LNCAP (cell line): ENCODE data around the gene IQCF6.

Experiments
- CTCF ChIP-seq: fragments of 450-650 bp; IDR thresholded peaks from 2 replicates; pipeline ENCODE4 v1.5.1; 2017; ENCODE audit warnings: mild to moderate bottlenecking

IQCF6 gene

GRCh38 chr3:51813539-51813938, 34.5 kb upstream of the IQCF6 start:
- TF ChIP-seq CTCF = no peak

DNA sequence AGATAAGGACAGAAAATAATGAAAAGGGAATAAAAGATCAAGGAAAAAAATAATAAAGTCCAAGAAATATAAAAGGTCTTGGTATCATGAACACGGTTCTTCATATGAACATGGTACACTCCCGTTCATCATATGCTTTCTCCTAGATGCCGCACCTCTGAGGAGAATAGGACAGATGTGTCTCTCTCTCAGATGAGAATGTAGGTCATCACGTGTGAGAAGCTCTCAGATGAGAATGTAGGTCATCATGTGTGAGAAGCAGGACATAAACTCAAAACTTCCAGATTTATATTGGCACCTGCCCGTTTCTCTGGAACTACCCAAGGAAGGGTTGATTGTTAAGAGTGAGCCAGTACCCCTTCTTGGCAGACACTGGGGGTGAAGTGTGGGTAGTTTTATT, 29.9 kb upstream of the IQCF6 start:
- TF ChIP-seq CTCF = no peak

DNA sequence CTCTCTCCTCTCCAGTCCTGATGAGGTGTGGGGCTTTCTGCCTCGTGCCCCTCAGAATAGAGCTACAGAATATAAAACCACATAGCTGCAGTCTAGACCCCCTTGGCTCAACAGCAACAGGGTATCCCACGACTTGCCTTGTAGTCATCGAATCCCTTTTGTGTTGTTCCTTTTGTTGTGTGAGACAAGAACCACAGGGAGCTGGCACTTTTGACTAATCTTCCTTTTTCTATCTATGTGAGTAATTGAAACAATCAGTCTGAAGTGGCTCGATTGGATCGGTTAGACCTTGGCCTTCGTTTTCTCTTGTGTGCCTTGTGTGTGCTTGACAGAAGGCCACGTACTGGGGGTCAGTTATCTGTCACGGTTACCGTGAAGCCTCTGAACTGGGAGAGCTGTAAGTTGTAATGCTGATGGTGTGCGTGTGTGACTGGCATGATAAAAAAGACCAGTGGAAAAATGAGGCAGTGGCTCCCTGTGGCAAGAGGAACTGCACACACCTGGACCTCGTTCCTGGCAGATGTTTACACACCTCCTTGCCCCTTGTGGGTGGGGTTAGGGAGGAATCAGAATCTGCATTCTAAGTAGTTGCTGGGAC, 23.2 kb upstream of the IQCF6 start:
- no peak for TF ChIP-seq CTCF

- TF ChIP-seq CTCF = no peak
Measured at GRCh38 chr3:51800750-51801125, 21.7 kb upstream of the IQCF6 start.

- TF ChIP-seq CTCF = peak; percentile 90
Measured at GRCh38 chr3:51799879-51800749, 21.1 kb upstream of the IQCF6 start.

GRCh38 chr3:51798411-51798963, 19.4 kb upstream of the IQCF6 start:
- TF ChIP-seq CTCF = no peak

DNA sequence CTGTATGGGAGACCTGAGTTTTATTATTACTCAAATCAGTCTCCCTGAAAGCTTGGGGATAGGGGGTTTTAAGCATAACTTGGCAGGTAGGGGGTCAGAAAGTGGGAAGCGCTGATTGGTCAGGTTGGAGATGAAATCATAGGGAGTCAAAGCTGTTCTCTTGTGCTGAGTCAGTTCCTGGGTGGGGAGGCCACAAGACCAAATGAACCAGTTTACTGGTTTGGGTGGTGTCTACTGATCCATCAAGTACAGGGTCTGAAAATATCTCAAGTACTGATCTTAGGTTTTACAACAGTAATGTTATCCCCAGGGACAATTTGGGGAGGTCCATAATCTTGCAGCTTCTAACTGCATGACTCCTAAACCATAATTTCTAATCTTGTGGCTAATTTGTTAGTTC, 17.8 kb upstream of the IQCF6 start:
- TF ChIP-seq CTCF = no peak
